ENCODE data around the gene BEGAIN. TPM values are rescaled to one million over a fixed set of nuclear protein-coding genes. Genes with fewer than 3 reads are reported as not detected.

The BEGAIN gene
- polyA plus RNA-seq, 1 donor from 2014 or later, result 10.9 TPM

GRCh38 chr14:100532154-100532861 is 54.9 kb downstream of the BEGAIN start:
- no peaks in the 10 kb centered on the region for H3K79me2 ChIP-seq (replicated peaks; ENCODE audit: insufficient read depth, low read length)
- no peaks in the 10 kb centered on the region for H3K9me3 ChIP-seq (ENCODE audit: low read length)
- H4K20me1 ChIP-seq (ENCODE audit: insufficient read depth), result no peaks in the 10 kb centered on the region
- no peaks in the 10 kb centered on the region for H3K9me2 ChIP-seq (ENCODE audit: insufficient read depth, low read length)
- no peak overlapping the region for H3K9ac ChIP-seq (ENCODE audit: low read length)
- H2AFZ ChIP-seq (ENCODE audit: low read depth, low read length), result no peak overlapping the region
- no peak overlapping the region for H3K4me3 ChIP-seq (ENCODE audit: low read length)
- H3K27me3 ChIP-seq (ENCODE audit: insufficient read depth, low read depth, low read length), result no peaks in the 10 kb centered on the region
- H3K27ac ChIP-seq (ENCODE audit: low read length), result no peak overlapping the region
- H3K4me2 ChIP-seq (ENCODE audit: low read length), result no peak overlapping the region
- no peaks in the 10 kb centered on the region for H3F3A ChIP-seq (ENCODE audit: insufficient read depth, low read length, poor library complexity, severe bottlenecking)
- H3K36me3 ChIP-seq (ENCODE audit: insufficient read depth, low read length), result no peaks in the 10 kb centered on the region
- TF ChIP-seq RAD21 (conservative IDR thresholded peaks at IDR 0.05) (no peak), POLR2AphosphoS5 (IDR thresholded peaks at IDR 0.05) (no peak)

- Histone ChIP-seq H3K27me3 (ENCODE audit: insufficient read depth, low read depth, low read length) (no peaks in the 10 kb centered on the region), H3K27ac (ENCODE audit: low read length) (no peak overlapping the region), H4K20me1 (ENCODE audit: insufficient read depth) (no peaks in the 10 kb centered on the region), H3K36me3 (ENCODE audit: insufficient read depth, low read length) (no peaks in the 10 kb centered on the region), H3K79me2 (replicated peaks; ENCODE audit: insufficient read depth, low read length) (no peaks in the 10 kb centered on the region), H3K9me2 (ENCODE audit: insufficient read depth, low read length) (no peaks in the 10 kb centered on the region), H3K4me2 (ENCODE audit: low read length) (no peak overlapping the region), H3F3A (ENCODE audit: insufficient read depth, low read length, poor library complexity, severe bottlenecking) (no peaks in the 10 kb centered on the region), H2AFZ (ENCODE audit: low read depth, low read length) (no peak overlapping the region), H3K9me3 (ENCODE audit: low read length) (no peaks in the 10 kb centered on the region), H3K4me3 (ENCODE audit: low read length) (no peak overlapping the region), H3K9ac (ENCODE audit: low read length) (no peak overlapping the region)
- TF ChIP-seq EP300 (conservative IDR thresholded peaks at IDR 0.05; ENCODE audit: poor library complexity, severe bottlenecking) (no peak), SMC3 (conservative IDR thresholded peaks at IDR 0.05; ENCODE audit: poor library complexity) (no peak), REST (IDR thresholded peaks at IDR 0.05; ENCODE audit: borderline replicate concordance) (no peak), POLR2AphosphoS5 (IDR thresholded peaks at IDR 0.05) (no peak), EZH2 (IDR thresholded peaks at IDR 0.05; ENCODE audit: borderline replicate concordance, insufficient read depth, low read length, poor library complexity, severe bottlenecking) (no peak), MXI1 (conservative IDR thresholded peaks at IDR 0.05; ENCODE audit: poor library complexity, severe bottlenecking) (no peak), TAF1 (IDR thresholded peaks at IDR 0.05; ENCODE audit: low read depth) (no peak), CTCF (IDR thresholded peaks at IDR 0.05; ENCODE audit: poor library complexity, severe bottlenecking) (no peak), RAD21 (conservative IDR thresholded peaks at IDR 0.05) (no peak)
These were observed 55.8 kb downstream of the BEGAIN start for GRCh38 chr14:100531152-100532121.
